PC-3 (cell line): ENCODE measurements around the gene KRTAP2-3. TPM values are rescaled to one million over a fixed set of nuclear protein-coding genes. Genes with fewer than 3 reads are reported as not detected.
A peak's percentile ranks its signal among the peaks of the same experiment; 100 is the strongest.
"Not testable (repeated sequence)": the region's sequence is repeated elsewhere in the genome, so short reads cannot be mapped to it uniquely, and the experiment has no call there.

Experiments used
- ATAC-seq: fragments of 200-7000 bp; cut with Tn5 transposase; 2 replicates; pipeline ENCODE4 v1.9.1; 2020; ENCODE audit warnings: mild to moderate bottlenecking, moderate library complexity
- BruUV-seq: library from RNA; stranded (reverse); fragments of 400-500 nt; replicated peaks from 2 replicates; lab custom pipeline; 2021; lab: Mats Ljungman, UMichigan
- CTCF ChIA-PET: fragments of 300-600 bp; sonication (Branson Sonifier 250); formaldehyde crosslinking; loops from one replicate; lab custom pipeline; 2022; ENCODE audit warnings: antibody characterized with exemption; lab: Charles Lee
- POLR2A ChIA-PET: fragments of 300-600 bp; sonication (Branson Sonifier 250); formaldehyde crosslinking; loops from one replicate; lab custom pipeline; 2022; ENCODE audit warnings: antibody characterized with exemption; ENCODE audit not compliant: unreplicated experiment; lab: Charles Lee
- DNase-seq: peaks from one replicate; pipeline ENCODE4 v3.0.0-alpha.2; 2015
- H2AFZ ChIP-seq: fragments of 300-600 bp; sonication (generic); 2 replicates; pipeline ENCODE4 v1.6.0; 2016; ENCODE audit warnings: antibody characterized with exemption, low read length
- H3F3A ChIP-seq: fragments of 300-600 bp; sonication (generic); one replicate; pipeline ENCODE4 v1.6.0; 2017; ENCODE audit warnings: antibody characterized with exemption, low read length, control low read depth, mild to moderate bottlenecking; ENCODE audit not compliant: unreplicated experiment
- H3K27ac ChIP-seq: fragments of 300-600 bp; sonication (generic); 2 replicates; pipeline ENCODE4 v1.5.1; 2016; ENCODE audit warnings: mild to moderate bottlenecking, low read length
- H3K27me3 ChIP-seq: fragments of 300-600 bp; sonication (generic); 2 replicates; pipeline ENCODE4 v1.6.1; 2016; ENCODE audit warnings: low read length, mixed read lengths
- H3K36me3 ChIP-seq: fragments of 300-600 bp; sonication (generic); 2 replicates; pipeline ENCODE4 v1.6.1; 2016; ENCODE audit warnings: low read depth, mixed run types, low read length, mixed read lengths
- H3K4me1 ChIP-seq: fragments of 300-600 bp; sonication (generic); 2 replicates; pipeline ENCODE4 v1.5.1; 2016; ENCODE audit warnings: low read length; ENCODE audit not compliant: insufficient read depth
- H3K4me2 ChIP-seq: fragments of 300-600 bp; sonication (generic); 2 replicates; pipeline ENCODE4 v1.6.0; 2016; ENCODE audit warnings: low read length
- H3K4me3 ChIP-seq: fragments of 300-600 bp; sonication (generic); 2 replicates; pipeline ENCODE4 v1.5.1; 2016; ENCODE audit warnings: mild to moderate bottlenecking, low read length, mixed read lengths
- H3K79me2 ChIP-seq: fragments of 300-600 bp; sonication (generic); 2 replicates; pipeline ENCODE4 v1.6.1; 2017; ENCODE audit warnings: low read length, mixed read lengths
- H3K9ac ChIP-seq: fragments of 300-600 bp; sonication (generic); 2 replicates; pipeline ENCODE4 v1.6.0; 2016; ENCODE audit warnings: mild to moderate bottlenecking, low read length
- H3K9me2 ChIP-seq: fragments of 300-600 bp; sonication (generic); replicated peaks from 2 replicates; pipeline ENCODE4 v1.6.1; 2016; ENCODE audit warnings: mixed run types, low read length, mixed read lengths
- H3K9me3 ChIP-seq: fragments of 300-600 bp; sonication (generic); 2 replicates; pipeline ENCODE4 v1.6.1; 2016; ENCODE audit warnings: low read length, mixed read lengths
- H4K20me1 ChIP-seq: fragments of 300-600 bp; sonication (generic); 2 replicates; pipeline ENCODE4 v1.6.1; 2016; ENCODE audit warnings: low read length, mixed read lengths
- EZH2 ChIP-seq: fragments of 300-600 bp; sonication (generic); IDR thresholded peaks from one replicate; pipeline ENCODE4 v1.6.1; 2017; ENCODE audit warnings: antibody characterized with exemption, mild to moderate bottlenecking, low read length; ENCODE audit not compliant: unreplicated experiment
- EZH2phosphoT487 ChIP-seq: fragments of 300-600 bp; sonication (generic); IDR thresholded peaks from 2 replicates; pipeline ENCODE4 v1.6.1; 2018; ENCODE audit warnings: mild to moderate bottlenecking, antibody characterized with exemption, low read length, borderline replicate concordance
- intact Hi-C: fragments of 100-400 bp; cut with micrococcal nuclease; formaldehyde crosslinking; loops from 2 replicates; pipeline ENCODE4 v1.9.0; 2023
- total RNA-seq: library from RNA; depleted of rRNA; stranded (reverse); fragments of >200 nt; gene quantifications from 2 replicates; pipeline ENCODE4 v1.2.3, GENCODE V29; 2014
- TF ChIP-seq, protein P1 (sequence below): fragments of 300-600 bp; sonication (generic); conservative IDR thresholded peaks from 2 replicates; pipeline ENCODE4 v1.5.1; 2017; ENCODE audit warnings: antibody characterized with exemption, low read depth, mild to moderate bottlenecking, low read length

The KRTAP2-3 gene
- total RNA-seq, 1 experiment from 2014 or later = 10.8 TPM

GRCh38 chr17:41084100-41084856 lies 24.4 kb upstream of the KRTAP2-3 start, which contains the start of gene KRTAP4-7:
Gene KRTAP4-7 (plus strand): TSS chr17:41084150. CDS start chr17:41084207, 57 bp downstream.
- H3F3A ChIP-seq, ATAC-seq, H3K9me3 ChIP-seq, intact Hi-C loops, H2AFZ ChIP-seq, H3K36me3 ChIP-seq, H3K9me2 ChIP-seq, POLR2A ChIA-PET, H4K20me1 ChIP-seq, H3K79me2 ChIP-seq, DNase-seq, H3K27me3 ChIP-seq, CTCF ChIA-PET, H3K9ac ChIP-seq, BruUV-seq, H3K4me3 ChIP-seq: not testable (repeated sequence)
- Histone ChIP-seq H3K27ac (peak within 1 kb of the TSS; percentile 81), H3K4me2 (peak within 1 kb of the TSS; percentile 49), H3K4me1 (peaks cover 14% of the 10 kb centered on the region)

- ATAC-seq (peak; percentile 90), DNase-seq (peak; percentile 52)
- H3K36me3 ChIP-seq, H3K9ac ChIP-seq, H3F3A ChIP-seq, intact Hi-C loops, CTCF ChIA-PET, POLR2A ChIA-PET, H3K79me2 ChIP-seq, H3K9me3 ChIP-seq, H3K4me3 ChIP-seq, H3K9me2 ChIP-seq, H2AFZ ChIP-seq, H3K4me2 ChIP-seq, BruUV-seq, H3K27me3 ChIP-seq, H4K20me1 ChIP-seq: not testable (repeated sequence)
- peak overlapping the region; percentile 40 for H3K27ac ChIP-seq
- H3K4me1 ChIP-seq = peaks cover 14% of the 10 kb centered on the region
Observed at GRCh38 chr17:41083427-41083826, 23.5 kb upstream of the KRTAP2-3 start.

DNA sequence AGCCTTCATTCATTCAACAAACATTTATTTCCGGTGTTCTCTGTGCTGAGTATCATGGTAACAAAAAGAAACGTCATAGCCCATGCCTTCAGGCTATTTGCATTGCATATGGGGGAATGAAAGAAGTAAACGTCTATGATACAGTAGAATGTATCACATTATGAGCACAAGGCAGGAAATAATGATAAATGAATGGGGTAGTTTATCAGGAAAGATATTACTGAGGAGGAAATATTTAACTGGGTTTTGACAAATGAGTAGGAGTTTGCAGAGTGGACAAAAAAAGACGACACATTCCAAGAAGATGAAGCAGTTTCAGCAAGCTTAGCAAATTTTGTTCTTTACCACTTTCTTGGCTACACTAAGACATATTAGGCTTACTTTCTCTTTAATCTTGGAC lies 22.7 kb upstream of the KRTAP2-3 start:
- peaks cover 14% of the 10 kb centered on the region for H3K4me1 ChIP-seq
- peak overlapping the region; percentile 49 for H3K4me2 ChIP-seq
- H3K4me3 ChIP-seq = no peak overlapping the region
- no peaks in the 10 kb centered on the region for H3K79me2 ChIP-seq
- H3K27ac ChIP-seq = peak overlapping the region; percentile 81
- no peaks in the 10 kb centered on the region for H3K27me3 ChIP-seq
- TF ChIP-seq, protein P1, sequence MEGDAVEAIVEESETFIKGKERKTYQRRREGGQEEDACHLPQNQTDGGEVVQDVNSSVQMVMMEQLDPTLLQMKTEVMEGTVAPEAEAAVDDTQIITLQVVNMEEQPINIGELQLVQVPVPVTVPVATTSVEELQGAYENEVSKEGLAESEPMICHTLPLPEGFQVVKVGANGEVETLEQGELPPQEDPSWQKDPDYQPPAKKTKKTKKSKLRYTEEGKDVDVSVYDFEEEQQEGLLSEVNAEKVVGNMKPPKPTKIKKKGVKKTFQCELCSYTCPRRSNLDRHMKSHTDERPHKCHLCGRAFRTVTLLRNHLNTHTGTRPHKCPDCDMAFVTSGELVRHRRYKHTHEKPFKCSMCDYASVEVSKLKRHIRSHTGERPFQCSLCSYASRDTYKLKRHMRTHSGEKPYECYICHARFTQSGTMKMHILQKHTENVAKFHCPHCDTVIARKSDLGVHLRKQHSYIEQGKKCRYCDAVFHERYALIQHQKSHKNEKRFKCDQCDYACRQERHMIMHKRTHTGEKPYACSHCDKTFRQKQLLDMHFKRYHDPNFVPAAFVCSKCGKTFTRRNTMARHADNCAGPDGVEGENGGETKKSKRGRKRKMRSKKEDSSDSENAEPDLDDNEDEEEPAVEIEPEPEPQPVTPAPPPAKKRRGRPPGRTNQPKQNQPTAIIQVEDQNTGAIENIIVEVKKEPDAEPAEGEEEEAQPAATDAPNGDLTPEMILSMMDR = no peak
- no TSS peak for BruUV-seq
- H3K36me3 ChIP-seq = no peaks in the 10 kb centered on the region
- H2AFZ ChIP-seq = no peak overlapping the region
- H3F3A ChIP-seq = peaks cover 4% of the 10 kb centered on the region
- intact Hi-C loops = no loop called here
- CTCF ChIA-PET = no interaction called here
- H3K9ac ChIP-seq = no peak overlapping the region
- no peaks in the 10 kb centered on the region for H4K20me1 ChIP-seq
- POLR2A ChIA-PET = no interaction called here
- H3K9me2 ChIP-seq = no peaks in the 10 kb centered on the region
- no peaks in the 10 kb centered on the region for H3K9me3 ChIP-seq
- ATAC-seq = peak; percentile 59
- peak; percentile 91 for DNase-seq

DNA sequence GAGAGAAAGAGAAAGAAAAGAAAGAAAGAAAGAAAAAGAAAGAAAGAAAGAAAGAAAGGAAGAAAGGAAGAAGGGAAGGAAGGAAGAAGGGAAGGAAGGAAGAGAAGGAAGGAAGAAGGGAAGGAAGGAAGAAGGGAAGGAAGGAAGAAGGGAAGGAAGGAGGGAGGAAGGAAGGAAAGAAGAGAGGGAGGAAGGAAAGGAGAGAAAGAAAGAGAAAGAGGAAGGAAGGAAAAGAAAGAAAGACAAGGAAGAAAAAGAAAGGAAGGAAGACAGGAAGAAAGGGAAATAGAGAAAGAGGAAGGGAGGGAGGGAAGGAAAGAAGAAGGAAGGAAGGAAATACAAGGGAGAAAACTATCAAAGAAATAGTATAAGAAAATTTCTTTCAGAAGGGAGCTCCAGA lies 16.9 kb upstream of the KRTAP2-3 start:
- no peaks in the 10 kb centered on the region for H3K79me2 ChIP-seq
- no peaks in the 10 kb centered on the region for H3K27me3 ChIP-seq
- no peaks in the 10 kb centered on the region for H3F3A ChIP-seq
- H3K9me3 ChIP-seq = no peaks in the 10 kb centered on the region
- BruUV-seq = no TSS peak
- H3K4me2 ChIP-seq = no peak overlapping the region
- CTCF ChIA-PET = interaction anchor here (0.6 kb wide), 1 partner anchor 601 kb away, joined by 3 read pairs; no protein-coding TSS in a partner anchor
- no peaks in the 10 kb centered on the region for H3K4me1 ChIP-seq
- intact Hi-C loops = no loop called here
- H3K4me3 ChIP-seq = no peak overlapping the region
- H3K27ac ChIP-seq = no peak overlapping the region
- H4K20me1 ChIP-seq = no peaks in the 10 kb centered on the region
- POLR2A ChIA-PET = no interaction called here
- no peak overlapping the region for H2AFZ ChIP-seq
- H3K9me2 ChIP-seq = no peaks in the 10 kb centered on the region
- H3K36me3 ChIP-seq = no peaks in the 10 kb centered on the region
- ATAC-seq (no peak), DNase-seq (no peak)
- H3K9ac ChIP-seq = no peak overlapping the region
- TF ChIP-seq EZH2 = no peak
- TF ChIP-seq EZH2phosphoT487 = no peak
- TF ChIP-seq, protein P1 = no peak
